Suppressor macrophage (primary cell): ENCODE results near the gene MTIF2.
"Not testable (repeated sequence)": the region's sequence is repeated elsewhere in the genome, so short reads cannot be mapped to it uniquely, and the experiment has no call there.

ENCODE experiments used
- DNase-seq, 4 experiments: peaks; one replicate each; pipeline ENCODE4 v3.0.0-alpha.2; 2020 to 2022

MTIF2 gene

GRCh38 chr2:55186837-55187236, 82.2 kb downstream of the MTIF2 start:
- not testable (repeated sequence) for DNase-seq
